Kidney capillary endothelial cell (primary cell): Measurements from ENCODE around the gene PODNL1.
A peak's percentile ranks its signal among the peaks of the same experiment; 100 is the strongest.
"Not testable (repeated sequence)": the region's sequence is repeated elsewhere in the genome, so short reads cannot be mapped to it uniquely, and the experiment has no call there.

Source experiments
- DNase-seq: peaks from one replicate; pipeline ENCODE4 v3.0.0-alpha.2; 2018; ENCODE audit warnings: low spot score

The PODNL1 gene

GRCh38 chr19:13923194-13923987, 14.8 kb downstream of the PODNL1 start:
- no peak for DNase-seq

GRCh38 chr19:13922118-13922517, 16.1 kb downstream of the PODNL1 start:
- DNase-seq = not testable (repeated sequence)

- DNase-seq = peak; percentile 47
Measured at GRCh38 chr19:13920940-13921747, 17.1 kb downstream of the PODNL1 start.

- no peak for DNase-seq
Measured at GRCh38 chr19:13920524-13920923, 17.7 kb downstream of the PODNL1 start.

- no peak for DNase-seq
Measured at GRCh38 chr19:13918726-13919411, 19.3 kb downstream of the PODNL1 start.

- no peak for DNase-seq
Measured at GRCh38 chr19:13917888-13918406, 20.3 kb downstream of the PODNL1 start.

GRCh38 chr19:13914777-13915176, 23.4 kb downstream of the PODNL1 start:
- no peak for DNase-seq

GRCh38 chr19:13913352-13913751, 24.9 kb downstream of the PODNL1 start:
- DNase-seq = no peak

GRCh38 chr19:13909430-13909829, 28.8 kb downstream of the PODNL1 start:
- no peak for DNase-seq

GRCh38 chr19:13908674-13909073, 29.5 kb downstream of the PODNL1 start:
- DNase-seq = no peak

- DNase-seq = no peak
Measured at GRCh38 chr19:13906910-13907309, 31.3 kb downstream of the PODNL1 start.

- DNase-seq = no peak
Measured at GRCh38 chr19:13906521-13906904, 31.7 kb downstream of the PODNL1 start.

- peak; percentile 70 for DNase-seq
Measured at GRCh38 chr19:13905634-13906520, 32.3 kb downstream of the PODNL1 start, which contains the start of the genes BRME1 and CC2D1A. Gene BRME1 (minus strand): TSS chr19:13906117. CDS start chr19:13904892, 1,225 bp downstream. Gene CC2D1A (plus strand): TSS chr19:13906201. CDS start chr19:13906442, 241 bp downstream.

GRCh38 chr19:13902993-13903555, 35.1 kb downstream of the PODNL1 start:
- DNase-seq = no peak

GRCh38 chr19:13899912-13900584, 38.2 kb downstream of the PODNL1 start:
- no peak for DNase-seq

GRCh38 chr19:13899393-13899792, 38.8 kb downstream of the PODNL1 start:
- no peak for DNase-seq

GRCh38 chr19:13896227-13896626, 42.0 kb downstream of the PODNL1 start:
- no peak for DNase-seq

- DNase-seq = no peak
Measured at GRCh38 chr19:13894552-13894951, 43.7 kb downstream of the PODNL1 start.

GRCh38 chr19:13892870-13893269, 45.3 kb downstream of the PODNL1 start:
- DNase-seq = no peak

GRCh38 chr19:13890136-13890535, 48.1 kb downstream of the PODNL1 start:
- no peak for DNase-seq
